CD4-positive, alpha-beta T cell treated with Interleukin-15 for 4 hours (primary cell): Measurements from ENCODE around the gene SPAG16.

Experiments used
- DNase-seq: peaks from one replicate; pipeline ENCODE4 v3.0.0-alpha.2; 2020; ENCODE audit warnings: low spot score

The SPAG16 gene

DNA sequence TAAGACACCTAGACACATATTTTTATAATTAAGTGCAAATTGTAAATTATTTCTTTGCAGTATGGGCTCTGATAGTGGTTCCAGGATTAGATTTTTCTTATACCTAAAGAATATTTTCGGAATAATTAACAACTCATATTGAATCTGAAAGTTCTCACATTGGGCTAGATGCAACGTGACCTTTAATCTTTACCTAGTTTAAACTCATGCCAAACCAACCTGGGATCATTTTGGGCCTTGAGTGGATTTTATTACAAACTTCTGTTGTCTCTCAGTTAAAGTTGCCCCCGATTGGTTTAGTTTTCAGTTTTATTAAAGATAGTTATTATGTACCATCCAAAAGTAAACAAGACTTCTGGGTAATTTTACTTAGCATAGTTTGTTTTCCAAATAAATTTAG lies 896.4 kb downstream of the SPAG16 start:
- DNase-seq, result no peak

DNA sequence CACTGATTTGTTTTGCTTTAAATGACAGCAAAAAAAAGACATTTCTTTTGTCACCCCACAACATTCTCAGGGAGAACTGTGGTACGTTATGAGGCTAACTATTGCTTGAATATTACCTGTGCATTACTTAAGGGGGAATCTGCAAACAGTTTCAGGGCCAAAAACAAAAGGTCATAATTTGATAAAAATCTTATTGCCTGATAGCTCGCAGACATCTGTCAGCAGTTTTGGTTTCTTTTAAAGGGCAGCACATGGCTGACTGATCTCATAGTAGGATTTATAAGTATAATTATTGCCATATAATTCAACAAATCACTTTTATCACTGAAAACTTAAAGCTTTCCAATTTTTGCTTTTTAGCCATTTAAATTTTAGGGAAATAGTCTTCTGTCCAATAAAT lies 900.2 kb downstream of the SPAG16 start:
- no peak for DNase-seq

- no peak for DNase-seq
Observed at GRCh38 chr2:214185546-214185945, 901.3 kb downstream of the SPAG16 start.

GRCh38 chr2:214192711-214193110 lies 908.4 kb downstream of the SPAG16 start:
- DNase-seq, result no peak

DNA sequence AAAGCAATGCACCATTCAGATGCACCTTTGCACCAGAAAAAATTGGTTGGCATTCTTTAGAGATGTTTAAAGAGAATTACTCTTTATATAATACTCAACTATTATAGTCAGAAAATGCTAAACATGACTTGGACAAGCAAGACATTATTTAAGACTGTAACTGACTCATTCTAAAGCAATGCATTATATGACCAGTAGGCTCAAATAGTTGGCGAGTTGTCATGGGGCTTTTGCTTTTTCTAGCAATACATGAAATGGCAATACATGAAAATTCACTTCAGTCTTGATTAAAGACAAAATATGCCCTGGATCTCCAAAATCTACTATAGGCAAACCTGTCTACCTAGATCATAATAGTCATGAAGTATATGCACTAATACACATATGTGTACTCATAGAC lies 909.7 kb downstream of the SPAG16 start:
- no peak for DNase-seq

- no peak for DNase-seq
Observed at GRCh38 chr2:214196260-214196659, 912.0 kb downstream of the SPAG16 start.

GRCh38 chr2:214201892-214202291 lies 917.6 kb downstream of the SPAG16 start:
- no peak for DNase-seq

DNA sequence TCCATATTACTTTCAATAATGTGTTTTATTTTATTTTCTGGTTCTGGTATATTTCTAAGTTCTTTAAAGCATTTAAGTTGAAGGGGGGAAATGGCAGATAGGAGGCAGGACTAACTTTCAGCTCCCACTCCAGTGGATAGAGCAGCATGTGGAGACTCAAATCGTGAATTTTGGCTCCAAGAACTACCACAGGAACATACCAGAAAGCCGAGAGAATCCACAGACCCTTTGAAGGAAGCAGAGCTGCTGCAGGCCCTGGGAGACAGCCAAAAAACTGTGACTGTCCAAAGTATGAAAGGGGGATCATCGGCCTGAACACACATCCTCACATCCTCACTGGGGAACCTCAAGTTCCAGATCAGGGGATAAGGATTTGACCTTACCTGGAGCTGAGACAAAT lies 919.0 kb downstream of the SPAG16 start:
- no peak for DNase-seq

- DNase-seq, result no peak
Observed at GRCh38 chr2:214203744-214204289, 919.6 kb downstream of the SPAG16 start.

DNA sequence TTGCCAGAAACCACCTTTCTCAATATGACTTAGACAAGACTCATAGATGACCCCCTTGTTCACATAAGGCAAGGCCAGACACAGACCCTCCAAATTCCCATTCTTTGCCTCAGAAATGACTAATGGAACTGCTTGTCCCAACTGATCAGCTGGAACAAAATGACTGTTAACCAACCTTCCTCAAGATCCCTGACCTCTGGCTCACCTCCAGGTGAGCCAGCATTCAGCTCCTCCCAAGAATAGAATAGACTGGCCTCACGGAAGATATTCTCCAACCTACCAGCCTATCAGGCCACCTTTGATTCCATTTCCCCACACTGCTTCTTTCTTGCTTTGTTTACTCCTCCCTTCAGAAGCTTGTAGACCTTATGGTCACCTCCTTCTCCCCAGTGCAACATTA lies 930.8 kb downstream of the SPAG16 start:
- no peak for DNase-seq

GRCh38 chr2:214217136-214217535 lies 932.9 kb downstream of the SPAG16 start:
- DNase-seq, result no peak

GRCh38 chr2:214217599-214217998 lies 933.3 kb downstream of the SPAG16 start:
- no peak for DNase-seq

DNA sequence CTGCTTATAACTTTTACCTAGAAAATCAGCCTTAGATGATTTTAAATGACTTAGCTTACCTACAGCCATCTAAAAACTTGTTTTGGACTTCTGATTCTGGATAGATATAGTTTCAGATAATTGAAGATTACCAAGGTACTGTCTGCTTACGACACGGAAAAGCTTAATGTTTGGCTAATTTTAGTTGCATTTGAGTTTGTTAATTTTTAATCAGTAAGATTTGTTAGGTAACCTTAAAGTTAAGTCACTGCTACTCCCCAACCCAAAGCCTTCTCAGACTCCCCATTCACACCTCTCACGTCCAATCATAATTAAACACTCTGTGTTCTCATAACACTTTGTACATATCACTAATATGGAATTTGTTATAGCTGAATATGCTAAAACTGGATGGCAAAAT lies 936.0 kb downstream of the SPAG16 start:
- no peak for DNase-seq

DNA sequence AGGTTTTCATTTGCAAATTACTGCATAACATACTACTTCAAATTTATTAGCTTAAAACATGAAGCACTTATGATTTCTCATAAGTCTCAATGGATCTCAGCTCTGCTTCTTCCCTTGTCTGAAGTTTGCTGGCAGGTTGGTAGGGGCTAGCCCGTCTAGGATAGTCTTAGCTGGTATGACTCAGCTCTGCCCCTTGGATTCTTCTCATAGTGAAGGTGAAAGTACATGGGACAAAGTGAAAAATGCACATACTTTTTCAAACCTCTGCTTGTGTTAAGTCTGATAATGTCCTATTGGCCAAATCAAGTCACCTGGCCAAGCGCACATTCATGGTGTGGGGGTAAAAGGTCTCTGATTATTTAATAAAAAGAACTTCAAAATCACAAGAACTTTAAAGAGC lies 941.8 kb downstream of the SPAG16 start:
- no peak for DNase-seq

GRCh38 chr2:214232271-214232670 lies 948.0 kb downstream of the SPAG16 start:
- DNase-seq, result no peak

DNA sequence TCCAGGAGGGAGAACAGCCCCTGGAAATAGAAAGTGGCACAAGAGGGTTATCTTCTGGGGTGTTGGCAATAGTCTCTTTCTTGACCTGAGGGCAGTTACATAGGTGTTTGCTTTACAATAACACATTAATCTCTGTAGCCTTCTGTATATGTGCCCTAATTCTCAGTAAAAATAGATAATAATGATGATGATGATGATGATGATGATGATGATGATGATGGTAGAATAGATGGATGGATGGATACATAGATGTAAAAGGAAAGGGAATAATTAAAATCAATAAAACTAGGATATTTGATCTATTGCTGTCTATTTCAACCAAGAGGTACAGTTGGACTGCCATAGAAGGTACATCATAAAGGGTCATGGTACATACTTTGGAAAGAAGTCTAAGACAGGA lies 948.9 kb downstream of the SPAG16 start:
- DNase-seq, result no peak

- no peak for DNase-seq
Observed at GRCh38 chr2:214242797-214243196, 958.5 kb downstream of the SPAG16 start.

- DNase-seq, result no peak
Observed at GRCh38 chr2:214244847-214245246, 960.6 kb downstream of the SPAG16 start.

DNA sequence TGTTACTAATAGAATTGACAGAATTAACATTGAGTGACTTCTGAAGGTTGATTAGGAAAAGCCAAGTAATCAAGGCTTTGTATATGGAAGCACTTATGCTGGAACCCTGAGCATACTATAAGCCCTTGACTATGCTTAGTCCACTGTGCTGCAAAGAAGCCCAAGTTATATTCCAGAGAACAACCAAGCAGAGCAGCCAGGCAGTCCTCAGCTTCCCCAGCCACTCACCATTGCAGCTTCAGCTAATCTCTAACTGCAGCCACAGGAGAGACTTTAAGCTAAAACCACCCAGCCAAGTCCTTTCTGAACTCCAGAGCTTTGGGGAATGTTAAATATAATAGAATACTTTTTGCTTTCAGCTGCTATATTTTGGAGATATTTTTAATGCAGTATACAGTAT lies 962.2 kb downstream of the SPAG16 start:
- no peak for DNase-seq

- DNase-seq, result no peak
Observed at GRCh38 chr2:214247531-214247930, 963.3 kb downstream of the SPAG16 start.

DNA sequence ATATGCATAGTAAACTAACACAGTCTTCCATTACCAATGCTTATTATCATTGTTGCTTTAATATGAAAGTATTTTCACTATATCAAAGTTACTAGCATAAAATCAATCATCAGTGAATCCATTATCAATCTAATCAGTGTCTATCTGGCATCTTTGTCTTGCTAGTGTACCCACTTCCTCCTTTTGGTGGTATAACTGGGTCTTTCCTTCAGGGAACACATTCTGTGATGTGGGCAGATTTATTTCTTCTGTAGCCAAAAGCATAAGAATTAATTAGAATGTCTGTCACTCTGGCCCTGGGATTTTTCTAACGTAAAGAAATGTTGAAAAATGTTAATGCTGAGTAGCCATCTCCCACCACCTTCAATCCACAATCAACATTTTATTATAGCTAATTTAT lies 970.8 kb downstream of the SPAG16 start:
- no peak for DNase-seq

DNA sequence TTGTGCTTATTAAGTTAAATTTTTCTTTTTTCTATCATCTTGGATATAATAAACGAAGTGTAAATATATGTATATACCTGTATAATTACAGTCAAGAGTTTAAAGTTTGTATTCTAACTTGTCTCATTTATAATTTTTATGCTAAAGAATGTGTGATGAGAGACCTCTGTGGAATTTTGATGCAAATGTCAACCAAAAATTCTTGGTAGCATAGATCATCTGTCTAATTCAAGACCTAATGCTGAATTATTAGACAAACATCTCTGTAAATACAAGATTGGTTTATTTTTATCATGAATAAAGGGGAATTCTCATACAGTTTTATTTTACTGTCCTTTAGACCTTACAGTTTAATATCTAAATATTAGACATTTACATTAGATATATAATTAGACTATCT lies 977.4 kb downstream of the SPAG16 start:
- no peak for DNase-seq

GRCh38 chr2:214264171-214264570 lies 979.9 kb downstream of the SPAG16 start:
- no peak for DNase-seq

DNA sequence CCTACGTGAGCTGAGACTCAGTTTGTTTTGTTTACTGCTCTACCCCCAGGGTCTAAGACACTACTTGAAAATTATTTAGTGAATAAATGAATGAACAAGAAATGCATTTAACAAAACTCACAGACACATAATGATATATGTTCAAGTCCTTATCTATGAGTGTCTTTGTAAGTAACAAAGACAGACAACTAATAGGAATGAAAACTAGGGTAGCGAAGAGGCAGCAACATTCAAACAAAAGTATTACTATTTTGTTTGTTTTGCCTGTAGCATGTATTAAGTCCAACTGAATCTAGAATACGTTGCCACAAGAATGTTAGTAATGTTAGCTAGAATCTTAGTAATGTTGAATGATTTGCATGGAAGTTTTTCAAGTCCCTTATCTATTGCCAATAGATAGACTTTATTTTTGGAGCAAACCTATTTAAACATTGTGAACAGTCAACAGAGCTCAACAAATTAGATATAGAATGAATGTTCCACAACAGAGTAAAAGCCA lies 981.8 kb downstream of the SPAG16 start:
- no peak for DNase-seq

- DNase-seq, result no peak
Observed at GRCh38 chr2:214277880-214278279, 993.6 kb downstream of the SPAG16 start.
